GM23338 (cell line): ENCODE data around the gene DGLUCY. TPM values are rescaled to one million over a fixed set of nuclear protein-coding genes. Genes with fewer than 3 reads are reported as not detected.
"Not testable (repeated sequence)": the region's sequence is repeated elsewhere in the genome, so short reads cannot be mapped to it uniquely, and the experiment has no call there.

Experiments used
- ATAC-seq: fragments of 200-7000 bp; cut with Tn5 transposase; 3 replicates; pipeline ENCODE4 v1.9.1; 2020
- DNase-seq: peaks from one replicate; pipeline ENCODE4 v3.0.0-alpha.2; 2015; ENCODE audit warnings: low spot score
- H2AFZ ChIP-seq: fragments of 200-600 bp; sonication (generic); 2 replicates; pipeline ENCODE4 v1.8.0; 2016; ENCODE audit warnings: antibody characterized with exemption, mild to moderate bottlenecking, moderate library complexity
- H3F3A ChIP-seq: fragments of 200-600 bp; sonication (generic); replicated peaks from 2 replicates; pipeline ENCODE4 v1.8.0; 2017; ENCODE audit warnings: antibody characterized with exemption, mixed run types, low read depth
- H3K27ac ChIP-seq: fragments of 200-600 bp; sonication (generic); 2 replicates; pipeline ENCODE4 v1.6.1; 2016; ENCODE audit warnings: low read depth
- H3K27me3 ChIP-seq: fragments of 200-600 bp; sonication (generic); 2 replicates; pipeline ENCODE4 v1.8.0; 2016; ENCODE audit warnings: mild to moderate bottlenecking, mixed run types, moderate library complexity; ENCODE audit not compliant: insufficient read depth
- H3K36me3 ChIP-seq: fragments of 200-600 bp; sonication (generic); 2 replicates; pipeline ENCODE4 v1.8.0; 2016; ENCODE audit warnings: mild to moderate bottlenecking; ENCODE audit not compliant: insufficient read depth
- H3K4me1 ChIP-seq: fragments of 200-600 bp; sonication (generic); 2 replicates; pipeline ENCODE4 v1.8.0; 2016; ENCODE audit warnings: mild to moderate bottlenecking, moderate library complexity; ENCODE audit not compliant: insufficient read depth
- H3K4me2 ChIP-seq: fragments of 200-600 bp; sonication (generic); 2 replicates; pipeline ENCODE4 v1.7.1; 2017; ENCODE audit warnings: mixed run types
- H3K4me3 ChIP-seq: fragments of 200-600 bp; sonication (generic); 2 replicates; pipeline ENCODE4 v1.6.1; 2016; ENCODE audit warnings: mixed run types
- H3K79me2 ChIP-seq: fragments of 200-600 bp; sonication (generic); replicated peaks from 2 replicates; pipeline ENCODE4 v1.8.0; 2017; ENCODE audit warnings: mild to moderate bottlenecking; ENCODE audit not compliant: insufficient read depth
- H3K9me2 ChIP-seq: fragments of 200-600 bp; sonication (generic); 2 replicates; pipeline ENCODE4 v1.8.0; 2017; ENCODE audit not compliant: insufficient read depth
- H4K20me1 ChIP-seq: fragments of 200-600 bp; sonication (generic); replicated peaks from 2 replicates; pipeline ENCODE4 v1.8.0; 2017; ENCODE audit warnings: mild to moderate bottlenecking; ENCODE audit not compliant: insufficient read depth
- H3K27ac Mint-ChIP-seq: 2 replicates; pipeline ENCODE4 v1.8.0; 2020; ENCODE audit warnings: inconsistent platforms, mild to moderate bottlenecking, moderate library complexity, mixed read lengths
- H3K27me3 Mint-ChIP-seq: 3 replicates; pipeline ENCODE4 v1.8.0; 2022; ENCODE audit warnings: low read depth, mild to moderate bottlenecking, moderate library complexity, mixed read lengths, inconsistent platforms; ENCODE audit not compliant: insufficient read depth, poor library complexity
- H3K36me3 Mint-ChIP-seq: 3 replicates; pipeline ENCODE4 v1.8.0; 2021; ENCODE audit warnings: low read depth, mild to moderate bottlenecking, inconsistent platforms, moderate library complexity, mixed read lengths
- H3K4me1 Mint-ChIP-seq: 3 replicates; pipeline ENCODE4 v1.8.0; 2020; ENCODE audit warnings: mild to moderate bottlenecking, inconsistent platforms, mixed read lengths
- H3K4me3 Mint-ChIP-seq: 3 replicates; pipeline ENCODE4 v1.8.0; 2021; ENCODE audit warnings: moderate library complexity, mild to moderate bottlenecking, inconsistent platforms, mixed read lengths
- H3K9me3 Mint-ChIP-seq: 3 replicates; pipeline ENCODE4 v1.8.0; 2020; ENCODE audit warnings: moderate library complexity, mild to moderate bottlenecking, inconsistent platforms, mixed read lengths
- JUNB ChIP-seq: IDR thresholded peaks from one replicate; pipeline ENCODE4 v1.6.1; 2016; ENCODE audit warnings: antibody characterized with exemption; ENCODE audit not compliant: unreplicated experiment
- POLR2AphosphoS5 ChIP-seq: IDR thresholded peaks from 2 replicates; pipeline ENCODE4 v1.6.1; 2016; ENCODE audit warnings: antibody characterized with exemption, low read depth
- STAT1 ChIP-seq: IDR thresholded peaks from one replicate; pipeline ENCODE4 v1.6.1; 2016; ENCODE audit warnings: antibody characterized with exemption; ENCODE audit not compliant: unreplicated experiment
- ZNF114 ChIP-seq: fragments of 250-450 bp; sonication (Bioruptor Pico); IDR thresholded peaks from 2 replicates; pipeline ENCODE4 v1.5.0; 2020; ENCODE audit warnings: mild to moderate bottlenecking, moderate library complexity
- polyA plus RNA-seq: library from polyadenylated mRNA; unstranded; fragments of >200 nt; fragmentation: Nextera tagmentation; extraction: Ambion mirVana; gene quantifications from 2 replicates; pipeline ENCODE4 v1.2.1, GENCODE V29; 2016
- total RNA-seq: library from RNA; depleted of rRNA; stranded (reverse); fragments of >200 nt; shearing (Covaris generic); gene quantifications from 2 replicates; pipeline ENCODE4 v1.2.3, GENCODE V29; 2014
- TF ChIP-seq, protein P1 (sequence below): fragments of 250-450 bp; sonication (Bioruptor Pico); IDR thresholded peaks from 2 replicates; pipeline ENCODE4 v1.5.0; 2020; ENCODE audit warnings: mild to moderate bottlenecking, moderate library complexity
- TF ChIP-seq, protein P2 (sequence below): IDR thresholded peaks from one replicate; pipeline ENCODE4 v1.6.1; 2018; ENCODE audit warnings: antibody characterized with exemption; ENCODE audit not compliant: unreplicated experiment
- TF ChIP-seq, protein P3 (sequence below), 2 experiments: fragments of 200-600 bp in 1 of 2; sonication (generic) in 1 of 2; conservative IDR thresholded peaks; 2 replicates each; pipeline versions ENCODE4 v1.5.1 to v1.6.1; 2016 to 2017; ENCODE audit warnings: antibody characterized with exemption in 2 of 2, low read depth in 2 of 2, mild to moderate bottlenecking in 2 of 2, moderate library complexity in 1 of 2
- TF ChIP-seq, protein P4 (sequence below): IDR thresholded peaks from 2 replicates; pipeline ENCODE4 v1.6.1; 2016; ENCODE audit warnings: antibody characterized with exemption

DGLUCY gene
- total and polyA plus RNA-seq, 2 experiments from 2014 or later: 14.6 to 31.6 TPM

DNA sequence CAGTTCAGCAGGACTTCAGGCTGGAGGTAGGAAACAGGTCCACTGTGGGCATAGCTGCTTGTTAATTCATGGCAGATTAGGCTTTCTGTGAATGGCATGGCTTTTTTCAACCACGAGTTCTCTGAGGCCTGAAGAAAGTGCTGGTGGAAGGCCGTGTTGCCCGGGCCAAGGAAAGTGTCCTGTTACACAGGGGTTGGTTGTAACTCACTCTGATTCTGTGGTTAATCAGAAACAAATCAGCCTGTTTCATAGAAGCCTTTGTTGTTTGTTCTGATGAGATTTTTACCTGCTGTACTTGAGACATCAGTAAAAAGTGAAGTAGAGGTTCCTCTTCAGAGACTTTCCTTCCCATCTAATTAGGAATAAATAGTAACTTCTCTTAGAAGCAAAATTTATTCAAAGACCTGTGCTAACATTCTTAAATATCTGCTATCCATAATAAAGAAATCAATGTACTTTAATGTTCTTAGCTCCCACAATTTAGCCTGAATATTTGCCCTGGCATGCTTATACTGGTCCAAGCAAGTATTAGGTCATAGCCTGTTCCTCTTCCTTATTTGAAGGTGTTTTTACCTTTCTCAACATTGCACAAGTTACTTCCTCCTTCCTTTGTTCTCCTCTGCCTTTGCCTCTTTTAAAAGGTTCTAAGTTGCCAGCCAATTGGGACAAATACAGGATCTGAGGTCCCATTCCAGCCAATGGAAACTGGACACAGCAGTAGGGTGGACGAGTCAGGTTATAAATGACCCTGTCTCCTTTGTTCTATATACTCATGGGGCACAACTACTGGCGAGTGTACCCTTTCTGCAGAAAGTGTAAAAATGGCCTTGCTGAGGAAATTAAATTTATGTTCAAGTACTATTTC is 10.8 kb downstream of the DGLUCY start:
- H3K36me3 Mint-ChIP-seq: peaks cover 42% of the 10 kb centered on the region

DNA sequence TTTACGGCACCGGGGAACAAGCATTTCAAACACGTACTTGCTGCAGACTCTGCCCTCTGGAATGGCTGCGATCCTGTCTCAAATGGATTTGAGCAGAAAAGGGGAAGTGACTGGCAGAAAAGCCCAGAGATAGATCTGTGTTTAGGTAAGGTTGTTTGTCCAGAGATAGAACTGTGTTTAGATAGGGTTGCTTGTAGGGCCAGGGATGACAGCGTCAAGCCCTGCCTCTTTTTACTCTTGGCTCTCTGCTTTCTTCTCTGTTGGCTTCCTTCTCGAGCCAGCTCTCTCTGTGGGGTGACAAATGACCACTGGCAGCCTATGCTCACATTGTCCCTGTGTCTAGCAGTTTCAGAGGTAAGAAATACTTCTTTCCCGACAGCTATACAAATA is 11.4 kb downstream of the DGLUCY start:
- Histone ChIP-seq H4K20me1 (no peaks in the 10 kb centered on the region), H3K4me3 (no peak overlapping the region), H3F3A (no peaks in the 10 kb centered on the region), H3K4me1 (no peaks in the 10 kb centered on the region), H3K27ac (no peak overlapping the region), H3K36me3 (no peaks in the 10 kb centered on the region), H3K4me2 (no peak overlapping the region), H3K9me2 (no peaks in the 10 kb centered on the region), H3K79me2 (no peaks in the 10 kb centered on the region), H2AFZ (no peak overlapping the region), H3K27me3 (no peaks in the 10 kb centered on the region)
- Mint-ChIP-seq H3K4me1 (peaks cover 4% of the 10 kb centered on the region; the same call in 1 of the 3 replicates), H3K9me3 (no peaks in the 10 kb centered on the region; the same call in 2 of the 3 replicates), H3K27me3 (peaks cover 3% of the 10 kb centered on the region), H3K27ac (no peak overlapping the region), H3K36me3 (peaks cover 37% of the 10 kb centered on the region), H3K4me3 (no peak overlapping the region)
- DNase-seq (no peak), ATAC-seq (no peak)
- TF ChIP-seq, protein P1, sequence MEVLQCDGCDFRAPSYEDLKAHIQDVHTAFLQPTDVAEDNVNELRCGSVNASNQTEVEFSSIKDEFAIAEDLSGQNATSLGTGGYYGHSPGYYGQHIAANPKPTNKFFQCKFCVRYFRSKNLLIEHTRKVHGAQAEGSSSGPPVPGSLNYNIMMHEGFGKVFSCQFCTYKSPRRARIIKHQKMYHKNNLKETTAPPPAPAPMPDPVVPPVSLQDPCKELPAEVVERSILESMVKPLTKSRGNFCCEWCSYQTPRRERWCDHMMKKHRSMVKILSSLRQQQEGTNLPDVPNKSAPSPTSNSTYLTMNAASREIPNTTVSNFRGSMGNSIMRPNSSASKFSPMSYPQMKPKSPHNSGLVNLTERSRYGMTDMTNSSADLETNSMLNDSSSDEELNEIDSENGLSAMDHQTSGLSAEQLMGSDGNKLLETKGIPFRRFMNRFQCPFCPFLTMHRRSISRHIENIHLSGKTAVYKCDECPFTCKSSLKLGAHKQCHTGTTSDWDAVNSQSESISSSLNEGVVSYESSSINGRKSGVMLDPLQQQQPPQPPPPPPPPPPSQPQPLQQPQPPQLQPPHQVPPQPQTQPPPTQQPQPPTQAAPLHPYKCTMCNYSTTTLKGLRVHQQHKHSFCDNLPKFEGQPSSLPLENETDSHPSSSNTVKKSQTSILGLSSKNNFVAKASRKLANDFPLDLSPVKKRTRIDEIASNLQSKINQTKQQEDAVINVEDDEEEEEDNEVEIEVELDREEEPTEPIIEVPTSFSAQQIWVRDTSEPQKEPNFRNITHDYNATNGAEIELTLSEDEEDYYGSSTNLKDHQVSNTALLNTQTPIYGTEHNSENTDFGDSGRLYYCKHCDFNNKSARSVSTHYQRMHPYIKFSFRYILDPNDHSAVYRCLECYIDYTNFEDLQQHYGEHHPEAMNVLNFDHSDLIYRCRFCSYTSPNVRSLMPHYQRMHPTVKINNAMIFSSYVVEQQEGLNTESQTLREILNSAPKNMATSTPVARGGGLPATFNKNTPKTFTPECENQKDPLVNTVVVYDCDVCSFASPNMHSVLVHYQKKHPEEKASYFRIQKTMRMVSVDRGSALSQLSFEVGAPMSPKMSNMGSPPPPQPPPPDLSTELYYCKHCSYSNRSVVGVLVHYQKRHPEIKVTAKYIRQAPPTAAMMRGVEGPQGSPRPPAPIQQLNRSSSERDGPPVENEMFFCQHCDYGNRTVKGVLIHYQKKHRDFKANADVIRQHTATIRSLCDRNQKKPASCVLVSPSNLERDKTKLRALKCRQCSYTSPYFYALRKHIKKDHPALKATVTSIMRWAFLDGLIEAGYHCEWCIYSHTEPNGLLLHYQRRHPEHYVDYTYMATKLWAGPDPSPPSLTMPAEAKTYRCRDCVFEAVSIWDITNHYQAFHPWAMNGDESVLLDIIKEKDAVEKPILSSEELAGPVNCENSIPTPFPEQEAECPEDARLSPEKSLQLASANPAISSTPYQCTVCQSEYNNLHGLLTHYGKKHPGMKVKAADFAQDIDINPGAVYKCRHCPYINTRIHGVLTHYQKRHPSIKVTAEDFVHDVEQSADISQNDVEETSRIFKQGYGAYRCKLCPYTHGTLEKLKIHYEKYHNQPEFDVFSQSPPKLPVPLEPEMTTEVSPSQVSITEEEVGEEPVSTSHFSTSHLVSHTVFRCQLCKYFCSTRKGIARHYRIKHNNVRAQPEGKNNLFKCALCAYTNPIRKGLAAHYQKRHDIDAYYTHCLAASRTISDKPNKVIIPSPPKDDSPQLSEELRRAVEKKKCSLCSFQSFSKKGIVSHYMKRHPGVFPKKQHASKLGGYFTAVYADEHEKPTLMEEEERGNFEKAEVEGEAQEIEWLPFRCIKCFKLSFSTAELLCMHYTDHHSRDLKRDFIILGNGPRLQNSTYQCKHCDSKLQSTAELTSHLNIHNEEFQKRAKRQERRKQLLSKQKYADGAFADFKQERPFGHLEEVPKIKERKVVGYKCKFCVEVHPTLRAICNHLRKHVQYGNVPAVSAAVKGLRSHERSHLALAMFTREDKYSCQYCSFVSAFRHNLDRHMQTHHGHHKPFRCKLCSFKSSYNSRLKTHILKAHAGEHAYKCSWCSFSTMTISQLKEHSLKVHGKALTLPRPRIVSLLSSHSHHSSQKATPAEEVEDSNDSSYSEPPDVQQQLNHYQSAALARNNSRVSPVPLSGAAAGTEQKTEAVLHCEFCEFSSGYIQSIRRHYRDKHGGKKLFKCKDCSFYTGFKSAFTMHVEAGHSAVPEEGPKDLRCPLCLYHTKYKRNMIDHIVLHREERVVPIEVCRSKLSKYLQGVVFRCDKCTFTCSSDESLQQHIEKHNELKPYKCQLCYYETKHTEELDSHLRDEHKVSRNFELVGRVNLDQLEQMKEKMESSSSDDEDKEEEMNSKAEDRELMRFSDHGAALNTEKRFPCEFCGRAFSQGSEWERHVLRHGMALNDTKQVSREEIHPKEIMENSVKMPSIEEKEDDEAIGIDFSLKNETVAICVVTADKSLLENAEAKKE (CRISPR knock-in tag): no peak
- TF ChIP-seq POLR2AphosphoS5 (no peak), STAT1 (no peak), ZNF114 (CRISPR knock-in tag) (no peak), JUNB (no peak)
- TF ChIP-seq, protein P2, sequence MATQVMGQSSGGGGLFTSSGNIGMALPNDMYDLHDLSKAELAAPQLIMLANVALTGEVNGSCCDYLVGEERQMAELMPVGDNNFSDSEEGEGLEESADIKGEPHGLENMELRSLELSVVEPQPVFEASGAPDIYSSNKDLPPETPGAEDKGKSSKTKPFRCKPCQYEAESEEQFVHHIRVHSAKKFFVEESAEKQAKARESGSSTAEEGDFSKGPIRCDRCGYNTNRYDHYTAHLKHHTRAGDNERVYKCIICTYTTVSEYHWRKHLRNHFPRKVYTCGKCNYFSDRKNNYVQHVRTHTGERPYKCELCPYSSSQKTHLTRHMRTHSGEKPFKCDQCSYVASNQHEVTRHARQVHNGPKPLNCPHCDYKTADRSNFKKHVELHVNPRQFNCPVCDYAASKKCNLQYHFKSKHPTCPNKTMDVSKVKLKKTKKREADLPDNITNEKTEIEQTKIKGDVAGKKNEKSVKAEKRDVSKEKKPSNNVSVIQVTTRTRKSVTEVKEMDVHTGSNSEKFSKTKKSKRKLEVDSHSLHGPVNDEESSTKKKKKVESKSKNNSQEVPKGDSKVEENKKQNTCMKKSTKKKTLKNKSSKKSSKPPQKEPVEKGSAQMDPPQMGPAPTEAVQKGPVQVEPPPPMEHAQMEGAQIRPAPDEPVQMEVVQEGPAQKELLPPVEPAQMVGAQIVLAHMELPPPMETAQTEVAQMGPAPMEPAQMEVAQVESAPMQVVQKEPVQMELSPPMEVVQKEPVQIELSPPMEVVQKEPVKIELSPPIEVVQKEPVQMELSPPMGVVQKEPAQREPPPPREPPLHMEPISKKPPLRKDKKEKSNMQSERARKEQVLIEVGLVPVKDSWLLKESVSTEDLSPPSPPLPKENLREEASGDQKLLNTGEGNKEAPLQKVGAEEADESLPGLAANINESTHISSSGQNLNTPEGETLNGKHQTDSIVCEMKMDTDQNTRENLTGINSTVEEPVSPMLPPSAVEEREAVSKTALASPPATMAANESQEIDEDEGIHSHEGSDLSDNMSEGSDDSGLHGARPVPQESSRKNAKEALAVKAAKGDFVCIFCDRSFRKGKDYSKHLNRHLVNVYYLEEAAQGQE: no peak
- TF ChIP-seq, protein P3, sequence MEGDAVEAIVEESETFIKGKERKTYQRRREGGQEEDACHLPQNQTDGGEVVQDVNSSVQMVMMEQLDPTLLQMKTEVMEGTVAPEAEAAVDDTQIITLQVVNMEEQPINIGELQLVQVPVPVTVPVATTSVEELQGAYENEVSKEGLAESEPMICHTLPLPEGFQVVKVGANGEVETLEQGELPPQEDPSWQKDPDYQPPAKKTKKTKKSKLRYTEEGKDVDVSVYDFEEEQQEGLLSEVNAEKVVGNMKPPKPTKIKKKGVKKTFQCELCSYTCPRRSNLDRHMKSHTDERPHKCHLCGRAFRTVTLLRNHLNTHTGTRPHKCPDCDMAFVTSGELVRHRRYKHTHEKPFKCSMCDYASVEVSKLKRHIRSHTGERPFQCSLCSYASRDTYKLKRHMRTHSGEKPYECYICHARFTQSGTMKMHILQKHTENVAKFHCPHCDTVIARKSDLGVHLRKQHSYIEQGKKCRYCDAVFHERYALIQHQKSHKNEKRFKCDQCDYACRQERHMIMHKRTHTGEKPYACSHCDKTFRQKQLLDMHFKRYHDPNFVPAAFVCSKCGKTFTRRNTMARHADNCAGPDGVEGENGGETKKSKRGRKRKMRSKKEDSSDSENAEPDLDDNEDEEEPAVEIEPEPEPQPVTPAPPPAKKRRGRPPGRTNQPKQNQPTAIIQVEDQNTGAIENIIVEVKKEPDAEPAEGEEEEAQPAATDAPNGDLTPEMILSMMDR (conservative IDR thresholded peaks at IDR 0.05; ENCODE audit: low read depth in 2 of 2): no peak
- TF ChIP-seq, protein P4, sequence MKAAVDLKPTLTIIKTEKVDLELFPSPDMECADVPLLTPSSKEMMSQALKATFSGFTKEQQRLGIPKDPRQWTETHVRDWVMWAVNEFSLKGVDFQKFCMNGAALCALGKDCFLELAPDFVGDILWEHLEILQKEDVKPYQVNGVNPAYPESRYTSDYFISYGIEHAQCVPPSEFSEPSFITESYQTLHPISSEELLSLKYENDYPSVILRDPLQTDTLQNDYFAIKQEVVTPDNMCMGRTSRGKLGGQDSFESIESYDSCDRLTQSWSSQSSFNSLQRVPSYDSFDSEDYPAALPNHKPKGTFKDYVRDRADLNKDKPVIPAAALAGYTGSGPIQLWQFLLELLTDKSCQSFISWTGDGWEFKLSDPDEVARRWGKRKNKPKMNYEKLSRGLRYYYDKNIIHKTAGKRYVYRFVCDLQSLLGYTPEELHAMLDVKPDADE: no peak

More for the DNA sequence above, 10.8 kb downstream of the DGLUCY start:
- not testable (repeated sequence) for H2AFZ ChIP-seq, H3K4me3 ChIP-seq, H3K36me3 ChIP-seq, H3K4me3 Mint-ChIP-seq, DNase-seq, H3K9me2 ChIP-seq, H4K20me1 ChIP-seq, H3F3A ChIP-seq, H3K4me1 ChIP-seq, H3K4me1 Mint-ChIP-seq, H3K4me2 ChIP-seq, H3K27ac Mint-ChIP-seq, H3K27me3 ChIP-seq, ATAC-seq, H3K27ac ChIP-seq, H3K79me2 ChIP-seq, H3K27me3 Mint-ChIP-seq, H3K9me3 Mint-ChIP-seq
